Head of caudate nucleus (tissue), 42 donors: ENCODE results near the gene PEMT.

Source experiments
- DNase-seq, 42 donors: peaks; one replicate each; pipeline versions ENCODE4 v3.0.0 to v3.0.0-alpha.2; 2020 to 2021; ENCODE audit warnings: mixed read lengths in 7 of 42
- intact Hi-C: fragments of 100-400 bp; cut with DNase I; formaldehyde crosslinking; loops from one replicate; pipeline ENCODE4 v1.15.0; 2022

PEMT gene

GRCh38 chr17:17606416-17607000, 15.0 kb upstream of the PEMT start:
- no peak for DNase-seq
- intact Hi-C loops: no loop called here

GRCh38 chr17:17605729-17606088, 14.2 kb upstream of the PEMT start:
- DNase-seq: no peak
- intact Hi-C loops: no loop called here

- no peak for DNase-seq
- intact Hi-C loops: no loop called here
Observed at GRCh38 chr17:17605083-17605728, 13.7 kb upstream of the PEMT start.

GRCh38 chr17:17603895-17604225, 12.4 kb upstream of the PEMT start:
- intact Hi-C loops: no loop called here
- DNase-seq: no peak

GRCh38 chr17:17603178-17603894, 11.8 kb upstream of the PEMT start:
- intact Hi-C loops: no loop called here

GRCh38 chr17:17599965-17600364, 8.5 kb upstream of the PEMT start:
- DNase-seq: no peak
- intact Hi-C loops: no loop called here

More at GRCh38 chr17:17603178-17603894, 11.8 kb upstream of the PEMT start:
- no peak for DNase-seq

- intact Hi-C loops: no loop called here
Observed at GRCh38 chr17:17598003-17598402, 6.5 kb upstream of the PEMT start.

GRCh38 chr17:17595755-17596154, 4.2 kb upstream of the PEMT start:
- no peak for DNase-seq
- intact Hi-C loops: no loop called here

More at GRCh38 chr17:17598003-17598402, 6.5 kb upstream of the PEMT start:
- DNase-seq: no peak

- no peak for DNase-seq
- intact Hi-C loops: no loop called here
Observed at GRCh38 chr17:17593222-17593620, 1.7 kb upstream of the PEMT start.

GRCh38 chr17:17590883-17591354, 589 bp downstream of the PEMT start:
- DNase-seq: peak in 3 of 42 donors; percentile 8 to 39 (median 28)
- intact Hi-C loops: no loop called here

- intact Hi-C loops: no loop called here
- peak in 1 of 42 donors; percentile 12 for DNase-seq
Observed at GRCh38 chr17:17590141-17590751, 1.3 kb downstream of the PEMT start.

- intact Hi-C loops: no loop called here
- no peak for DNase-seq
Observed at GRCh38 chr17:17587614-17588337, 3.7 kb downstream of the PEMT start.

- intact Hi-C loops: no loop called here
- DNase-seq: no peak
Observed at GRCh38 chr17:17582372-17582771, 9.1 kb downstream of the PEMT start.

- no peak for DNase-seq
- intact Hi-C loops: no loop called here
Observed at GRCh38 chr17:17581509-17581908, 10.0 kb downstream of the PEMT start.

- intact Hi-C loops: no loop called here
- no peak for DNase-seq
Observed at GRCh38 chr17:17580662-17581470, 10.6 kb downstream of the PEMT start.

GRCh38 chr17:17579691-17580090, 11.8 kb downstream of the PEMT start:
- no peak for DNase-seq
- intact Hi-C loops: no loop called here

- intact Hi-C loops: no loop called here
- no peak for DNase-seq
Observed at GRCh38 chr17:17577373-17577772, 14.1 kb downstream of the PEMT start.

- DNase-seq: no peak
- intact Hi-C loops: no loop called here
Observed at GRCh38 chr17:17576772-17577234, 14.7 kb downstream of the PEMT start.
